Hepatocyte (in vitro differentiated cells): ENCODE measurements around the gene PTPN14.
"Not testable (repeated sequence)": the region's sequence is repeated elsewhere in the genome, so short reads cannot be mapped to it uniquely, and the experiment has no call there.

Source experiments
- CTCF ChIP-seq: fragments of 200-600 bp; sonication (generic); IDR thresholded peaks from 2 replicates; pipeline ENCODE4 v1.5.1; 2016; ENCODE audit warnings: antibody characterized with exemption, mild to moderate bottlenecking; ENCODE audit not compliant: poor library complexity
- EZH2 ChIP-seq: fragments of 200-600 bp; sonication (generic); IDR thresholded peaks from 2 replicates; pipeline ENCODE4 v1.6.1; 2016; ENCODE audit warnings: antibody characterized with exemption, mild to moderate bottlenecking, borderline replicate concordance
- EZH2phosphoT487 ChIP-seq: fragments of 200-600 bp; sonication (generic); IDR thresholded peaks from one replicate; pipeline ENCODE4 v1.6.1; 2018; ENCODE audit warnings: antibody characterized with exemption, mild to moderate bottlenecking, low read depth, moderate library complexity; ENCODE audit not compliant: unreplicated experiment, severe bottlenecking

GRCh38 chr1:214483180-214483579, 68.2 kb downstream of the PTPN14 start:
- TF ChIP-seq EZH2, CTCF, EZH2phosphoT487: not testable (repeated sequence)
